ENCODE results near the gene SERINC4. TPM values are rescaled to one million over a fixed set of nuclear protein-coding genes. Genes with fewer than 3 reads are reported as not detected.

SERINC4 gene
- total and polyA plus RNA-seq, 9 of the 15 experiments (the other 6 are each of a cell fraction or from before 2014, with no cell fraction given): 0.14 to 0.86 (median 0.18) TPM; not detected in 2

GRCh38 chr15:43808435-43808950 is 8.5 kb upstream of the SERINC4 start (continued):
- no peak for TF ChIP-seq ZNF318 (IDR thresholded peaks at IDR 0.05; ENCODE audit: borderline replicate concordance in 1 of 2, low read depth in 1 of 2)
- TF ChIP-seq SMARCC2 (IDR thresholded peaks at IDR 0.05; ENCODE audit: low read depth): no peak
- TF ChIP-seq LEF1 (IDR thresholded peaks at IDR 0.05): no peak
